Parietal lobe (tissue), 1 donor: ENCODE data around the gene CYP2E1. TPM values are rescaled to one million over a fixed set of nuclear protein-coding genes. Genes with fewer than 3 reads are reported as not detected.

Experiments used
- total RNA-seq: library from RNA; depleted of rRNA; stranded (reverse); fragments of >200 nt; gene quantifications from one replicate; pipeline ENCODE4 v1.2.3, GENCODE V29; 2014

The CYP2E1 gene
- total RNA-seq = 16.3 TPM

DNA sequence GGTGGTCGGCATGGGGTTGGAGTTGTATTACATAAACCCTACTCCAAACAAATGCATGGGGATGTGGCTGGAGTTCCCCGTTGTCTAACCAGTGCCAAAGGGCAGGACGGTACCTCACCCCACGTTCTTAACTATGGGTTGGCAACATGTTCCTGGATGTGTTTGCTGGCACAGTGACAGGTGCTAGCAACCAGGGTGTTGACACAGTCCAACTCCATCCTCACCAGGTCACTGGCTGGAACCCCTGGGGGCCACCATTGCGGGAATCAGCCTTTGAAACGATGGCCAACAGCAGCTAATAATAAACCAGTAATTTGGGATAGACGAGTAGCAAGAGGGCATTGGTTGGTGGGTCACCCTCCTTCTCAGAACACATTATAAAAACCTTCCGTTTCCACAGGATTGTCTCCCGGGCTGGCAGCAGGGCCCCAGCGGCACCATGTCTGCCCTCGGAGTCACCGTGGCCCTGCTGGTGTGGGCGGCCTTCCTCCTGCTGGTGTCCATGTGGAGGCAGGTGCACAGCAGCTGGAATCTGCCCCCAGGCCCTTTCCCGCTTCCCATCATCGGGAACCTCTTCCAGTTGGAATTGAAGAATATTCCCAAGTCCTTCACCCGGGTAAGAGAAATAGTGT, at the start of gene CYP2E1:
Gene CYP2E1, plus strand, starts transcription at position 407 of the 632 bp plus-strand sequence. Its CDS starts 33 bp downstream, at position 440.

DNA sequence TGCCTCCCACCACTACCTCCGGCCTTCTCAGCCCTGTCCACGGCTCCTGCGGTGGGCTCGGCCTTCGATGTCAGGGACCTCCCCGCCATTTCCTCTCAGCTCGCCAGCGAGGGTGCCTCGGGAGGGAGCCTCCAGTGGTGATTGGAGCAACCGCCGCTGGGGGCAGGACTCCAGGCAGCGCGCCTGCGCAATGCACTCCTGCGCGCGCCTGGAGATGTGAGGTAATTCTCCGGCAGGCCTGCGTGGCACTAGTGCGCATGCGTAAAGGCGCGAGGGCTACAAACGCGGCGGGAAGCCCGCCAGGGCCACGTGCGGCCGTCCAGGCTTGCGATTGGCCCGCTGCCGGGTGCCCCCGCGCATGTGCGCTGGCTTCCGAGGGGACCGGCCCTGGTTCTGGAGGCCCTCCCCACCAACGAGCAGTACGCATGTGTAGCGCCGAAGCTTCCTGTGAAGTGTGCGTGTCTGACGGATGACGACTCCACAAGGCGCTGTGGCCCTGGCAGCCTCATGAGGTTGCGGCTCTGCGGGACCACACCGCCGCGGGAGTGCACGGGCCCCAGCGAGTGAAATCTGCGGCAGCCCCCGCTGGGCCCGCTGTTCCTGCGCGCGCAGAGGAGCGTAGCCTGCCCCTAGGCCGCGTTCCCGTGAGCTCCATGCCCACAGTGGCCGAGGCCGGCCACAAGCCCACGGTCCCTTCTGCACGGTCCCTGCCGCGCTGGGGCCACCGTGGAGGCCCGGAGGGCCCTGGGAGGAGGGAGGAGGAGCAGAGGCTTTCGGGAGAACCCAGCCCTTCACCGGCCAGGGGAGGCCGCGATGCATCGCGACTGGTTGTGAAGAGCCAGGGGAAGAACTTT, 38.5 kb downstream of the CYP2E1 start, which contains the start of gene SYCE1:
Gene SYCE1, minus strand, starts transcription at position 143 of the 854 bp plus-strand sequence. Its CDS starts 54 bp downstream, at position 89.

Other genes starting within 250 kb of the CYP2E1 start
- 58.2 TPM for gene TUBGCP2, start 218.5 kb upstream of the CYP2E1 start, total RNA-seq
- 7.2 TPM for gene ZNF511, start 218.4 kb upstream of the CYP2E1 start, total RNA-seq
- 13.5 TPM for gene CALY, start 190.5 kb upstream of the CYP2E1 start, total RNA-seq
- not detected for gene PRAP1, start 180.0 kb upstream of the CYP2E1 start, total RNA-seq
- 11.9 TPM for gene FUOM, start 169.3 kb upstream of the CYP2E1 start, total RNA-seq
- gene ECHS1, start 154.0 kb upstream of the CYP2E1 start, total RNA-seq = 31.9 TPM
- gene PAOX, start 148.1 kb upstream of the CYP2E1 start, total RNA-seq = 13.8 TPM
- gene MTG1, start 133.2 kb upstream of the CYP2E1 start, total RNA-seq = 36.3 TPM
- gene SPRN, start 102.7 kb upstream of the CYP2E1 start, total RNA-seq = 13.1 TPM
- gene SCART1, start 73.4 kb upstream of the CYP2E1 start, total RNA-seq = 2.8 TPM
- gene SYCE1, start 38.2 kb downstream of the CYP2E1 start, total RNA-seq = 2.2 TPM
- not detected for gene FRG2B, start 99.4 kb downstream of the CYP2E1 start, total RNA-seq